ENCODE results near the gene GATD1.

Gene GATD1

GRCh38 chr11:789943-790342 lies 12.7 kb upstream of the GATD1 start, which contains the start of gene CEND1:
TSS of gene CEND1 (minus strand) at chr11:790090. CDS start at chr11:788576, 1,514 bp downstream.
- H3K36me3 ChIP-seq (ENCODE audit: control insufficient read depth in 1 of 2, insufficient read depth in 2 of 2, low read length in 2 of 2) = peaks cover 0 to 4% of the 10 kb centered on the region in 2 donors
- H3K4me3 ChIP-seq (ENCODE audit: low read depth in 1 of 2, low read length in 2 of 2) = no peak within 1 kb of the TSS
- peaks cover 4 to 10% of the 10 kb centered on the region in 2 donors for H3K4me1 ChIP-seq (ENCODE audit: control insufficient read depth in 1 of 2, insufficient read depth in 2 of 2, low read length in 2 of 2)
- H3K27ac ChIP-seq (ENCODE audit: low read depth, low read length) = no peak within 1 kb of the TSS
- no peaks in the 10 kb centered on the region for H3K9me3 ChIP-seq (ENCODE audit: control insufficient read depth in 1 of 2, low read length in 2 of 2)
- H3K27me3 ChIP-seq (ENCODE audit: control insufficient read depth in 1 of 2, insufficient read depth in 2 of 2, low read length in 2 of 2) = peaks cover 9 to 11% of the 10 kb centered on the region in 2 donors
- H3K9ac ChIP-seq (ENCODE audit: low read depth in 1 of 2, low read length in 2 of 2) = no peak within 1 kb of the TSS

- H3K9ac ChIP-seq (ENCODE audit: low read depth in 1 of 2, low read length in 2 of 2) = no peak overlapping the region
- no peak overlapping the region for H3K4me3 ChIP-seq (ENCODE audit: low read depth in 1 of 2, low read length in 2 of 2)
- no peak overlapping the region for H3K27ac ChIP-seq (ENCODE audit: low read depth, low read length)
- no peaks in the 10 kb centered on the region for H3K9me3 ChIP-seq (ENCODE audit: control insufficient read depth in 1 of 2, low read length in 2 of 2)
- peaks cover 0 to 6% of the 10 kb centered on the region in 2 donors for H3K4me1 ChIP-seq (ENCODE audit: control insufficient read depth in 1 of 2, insufficient read depth in 2 of 2, low read length in 2 of 2)
- H3K36me3 ChIP-seq (ENCODE audit: control insufficient read depth in 1 of 2, insufficient read depth in 2 of 2, low read length in 2 of 2) = peaks cover 0 to 4% of the 10 kb centered on the region in 2 donors
- peaks cover 9 to 11% of the 10 kb centered on the region in 2 donors for H3K27me3 ChIP-seq (ENCODE audit: control insufficient read depth in 1 of 2, insufficient read depth in 2 of 2, low read length in 2 of 2)
Observed at GRCh38 chr11:788953-789940, 12.0 kb upstream of the GATD1 start.

GRCh38 chr11:788009-788640 lies 10.8 kb upstream of the GATD1 start:
- Histone ChIP-seq H3K36me3 (ENCODE audit: control insufficient read depth in 1 of 2, insufficient read depth in 2 of 2, low read length in 2 of 2) (peaks cover 0 to 2% of the 10 kb centered on the region in 2 donors), H3K4me3 (ENCODE audit: low read depth in 1 of 2, low read length in 2 of 2) (no peak overlapping the region), H3K9ac (ENCODE audit: low read depth in 1 of 2, low read length in 2 of 2) (no peak overlapping the region), H3K9me3 (ENCODE audit: control insufficient read depth in 1 of 2, low read length in 2 of 2) (no peaks in the 10 kb centered on the region), H3K4me1 (ENCODE audit: control insufficient read depth in 1 of 2, insufficient read depth in 2 of 2, low read length in 2 of 2) (peaks cover 0 to 6% of the 10 kb centered on the region in 2 donors), H3K27me3 (ENCODE audit: control insufficient read depth in 1 of 2, insufficient read depth in 2 of 2, low read length in 2 of 2) (peaks cover 9 to 11% of the 10 kb centered on the region in 2 donors), H3K27ac (ENCODE audit: low read depth, low read length) (no peak overlapping the region)

- H3K36me3 ChIP-seq (ENCODE audit: control insufficient read depth in 1 of 2, insufficient read depth in 2 of 2, low read length in 2 of 2) = no peaks in the 10 kb centered on the region
- H3K4me1 ChIP-seq (ENCODE audit: control insufficient read depth in 1 of 2, insufficient read depth in 2 of 2, low read length in 2 of 2) = peaks cover 6 to 13% of the 10 kb centered on the region in 2 donors
- peaks cover 9 to 11% of the 10 kb centered on the region in 2 donors for H3K27me3 ChIP-seq (ENCODE audit: control insufficient read depth in 1 of 2, insufficient read depth in 2 of 2, low read length in 2 of 2)
- H3K27ac ChIP-seq (ENCODE audit: low read depth, low read length) = no peak overlapping the region
- no peak overlapping the region for H3K9ac ChIP-seq (ENCODE audit: low read depth in 1 of 2, low read length in 2 of 2)
- H3K4me3 ChIP-seq (ENCODE audit: low read depth in 1 of 2, low read length in 2 of 2) = no peak overlapping the region
- H3K9me3 ChIP-seq (ENCODE audit: control insufficient read depth in 1 of 2, low read length in 2 of 2) = no peaks in the 10 kb centered on the region
Observed at GRCh38 chr11:787084-787675, 9.9 kb upstream of the GATD1 start.

GRCh38 chr11:786235-787083 lies 9.2 kb upstream of the GATD1 start:
- Histone ChIP-seq H3K4me3 (ENCODE audit: low read depth in 1 of 2, low read length in 2 of 2) (no peak overlapping the region), H3K36me3 (ENCODE audit: control insufficient read depth in 1 of 2, insufficient read depth in 2 of 2, low read length in 2 of 2) (no peaks in the 10 kb centered on the region), H3K4me1 (ENCODE audit: control insufficient read depth in 1 of 2, insufficient read depth in 2 of 2, low read length in 2 of 2) (peaks cover 6 to 13% of the 10 kb centered on the region in 2 donors), H3K9ac (ENCODE audit: low read depth in 1 of 2, low read length in 2 of 2) (no peak overlapping the region), H3K27me3 (ENCODE audit: control insufficient read depth in 1 of 2, insufficient read depth in 2 of 2, low read length in 2 of 2) (peaks cover 9 to 11% of the 10 kb centered on the region in 2 donors), H3K9me3 (ENCODE audit: control insufficient read depth in 1 of 2, low read length in 2 of 2) (no peaks in the 10 kb centered on the region), H3K27ac (ENCODE audit: low read depth, low read length) (no peak overlapping the region)

GRCh38 chr11:783581-784015 lies 6.3 kb upstream of the GATD1 start:
- no peak overlapping the region for H3K4me3 ChIP-seq (ENCODE audit: low read depth in 1 of 2, low read length in 2 of 2)
- peaks cover 0 to under 1% of the 10 kb centered on the region in 2 donors for H3K27me3 ChIP-seq (ENCODE audit: control insufficient read depth in 1 of 2, insufficient read depth in 2 of 2, low read length in 2 of 2)
- H3K4me1 ChIP-seq (ENCODE audit: control insufficient read depth in 1 of 2, insufficient read depth in 2 of 2, low read length in 2 of 2) = peaks cover 12 to 14% of the 10 kb centered on the region in 2 donors
- H3K36me3 ChIP-seq (ENCODE audit: control insufficient read depth in 1 of 2, insufficient read depth in 2 of 2, low read length in 2 of 2) = no peaks in the 10 kb centered on the region
- H3K9me3 ChIP-seq (ENCODE audit: control insufficient read depth in 1 of 2, low read length in 2 of 2) = no peaks in the 10 kb centered on the region
- no peak overlapping the region for H3K27ac ChIP-seq (ENCODE audit: low read depth, low read length)
- H3K9ac ChIP-seq (ENCODE audit: low read depth in 1 of 2, low read length in 2 of 2) = no peak overlapping the region

GRCh38 chr11:782264-783174 lies 5.2 kb upstream of the GATD1 start:
- Histone ChIP-seq H3K4me1 (ENCODE audit: control insufficient read depth in 1 of 2, insufficient read depth in 2 of 2, low read length in 2 of 2) (peaks cover 19 to 22% of the 10 kb centered on the region in 2 donors), H3K9ac (ENCODE audit: low read depth in 1 of 2, low read length in 2 of 2) (no peak overlapping the region), H3K27me3 (ENCODE audit: control insufficient read depth in 1 of 2, insufficient read depth in 2 of 2, low read length in 2 of 2) (no peaks in the 10 kb centered on the region), H3K4me3 (ENCODE audit: low read depth in 1 of 2, low read length in 2 of 2) (no peak overlapping the region), H3K9me3 (ENCODE audit: control insufficient read depth in 1 of 2, low read length in 2 of 2) (no peaks in the 10 kb centered on the region), H3K36me3 (ENCODE audit: control insufficient read depth in 1 of 2, insufficient read depth in 2 of 2, low read length in 2 of 2) (no peaks in the 10 kb centered on the region), H3K27ac (ENCODE audit: low read depth, low read length) (no peak overlapping the region)

- Histone ChIP-seq H3K36me3 (ENCODE audit: control insufficient read depth in 1 of 2, insufficient read depth in 2 of 2, low read length in 2 of 2) (no peaks in the 10 kb centered on the region), H3K27ac (ENCODE audit: low read depth, low read length) (no peak overlapping the region), H3K4me3 (ENCODE audit: low read depth in 1 of 2, low read length in 2 of 2) (no peak overlapping the region), H3K4me1 (ENCODE audit: control insufficient read depth in 1 of 2, insufficient read depth in 2 of 2, low read length in 2 of 2) (peaks cover 24 to 35% of the 10 kb centered on the region in 2 donors), H3K27me3 (ENCODE audit: control insufficient read depth in 1 of 2, insufficient read depth in 2 of 2, low read length in 2 of 2) (no peaks in the 10 kb centered on the region), H3K9ac (ENCODE audit: low read depth in 1 of 2, low read length in 2 of 2) (no peak overlapping the region), H3K9me3 (ENCODE audit: control insufficient read depth in 1 of 2, low read length in 2 of 2) (no peaks in the 10 kb centered on the region)
Observed at GRCh38 chr11:779955-780532, 2.8 kb upstream of the GATD1 start.

Measured in duodenal mucosa (tissue), 2 donors.